Aorta (tissue), 5 donors: ENCODE results near the gene PILRB. TPM values are rescaled to one million over a fixed set of nuclear protein-coding genes. Genes with fewer than 3 reads are reported as not detected.
"Not testable (repeated sequence)": the region's sequence is repeated elsewhere in the genome, so short reads cannot be mapped to it uniquely, and the experiment has no call there.

Experiments
- ATAC-seq: fragments of 200-7000 bp; cut with Tn5 transposase; one replicate; pipeline ENCODE4 v1.9.1; 2022; ENCODE audit warnings: moderate library complexity; ENCODE audit not compliant: low FRiP score
- DNase-seq, 2 donors: peaks; one replicate each; pipeline ENCODE4 v3.0.0-alpha.2; 2020
- H3K27ac ChIP-seq, 2 donors: one replicate each; pipeline ENCODE4 v1.5.1; 2013; ENCODE audit warnings: low read length in 2 of 2, mild to moderate bottlenecking in 2 of 2, moderate library complexity in 2 of 2, control low read depth in 1 of 2, inconsistent platforms in 1 of 2, low read depth in 1 of 2
- H3K27me3 ChIP-seq, 2 donors: one replicate each; pipeline ENCODE4 v1.6.1; 2013; ENCODE audit warnings: control low read depth in 1 of 2, low read length in 1 of 2, mild to moderate bottlenecking in 1 of 2, moderate library complexity in 1 of 2; ENCODE audit not compliant: insufficient read depth in 2 of 2, control insufficient read depth in 1 of 2
- H3K36me3 ChIP-seq, 2 donors: one replicate each; pipeline ENCODE4 v1.6.1; 2013; ENCODE audit warnings: control low read depth in 1 of 2, low read length in 1 of 2, mild to moderate bottlenecking in 1 of 2; ENCODE audit not compliant: insufficient read depth in 2 of 2, control insufficient read depth in 1 of 2
- H3K4me1 ChIP-seq, 2 donors: one replicate each; pipeline ENCODE4 v1.6.1; 2013; ENCODE audit warnings: low read length in 2 of 2, control low read depth in 1 of 2, mild to moderate bottlenecking in 1 of 2, moderate library complexity in 1 of 2; ENCODE audit not compliant: insufficient read depth in 2 of 2, control insufficient read depth in 1 of 2
- H3K4me3 ChIP-seq, 2 donors: one replicate each; pipeline ENCODE4 v1.5.1; 2013; ENCODE audit warnings: low read length in 2 of 2, control low read depth in 1 of 2, mild to moderate bottlenecking in 1 of 2
- H3K9me3 ChIP-seq: one replicate; pipeline ENCODE4 v1.6.1; 2013; ENCODE audit warnings: mild to moderate bottlenecking, low read length; ENCODE audit not compliant: control insufficient read depth
- WGBS, 2 donors: extraction: QIAGEN DNeasy Blood & Tissue Kit; methylation state at CpG; one replicate each; pipeline ENCODE4 v1.1.7; 2013; 5-methylcytosine and 5-hydroxymethylcytosine counted together
- intact Hi-C, 2 donors: fragments of 100-400 bp; cut with DNase I; formaldehyde crosslinking; loops; one replicate each; pipeline versions ENCODE4 v1.14.2 to v1.15.0; 2022
- long read RNA-seq, 2 donors: library from polyadenylated mRNA; unstranded; transcript quantifications; one replicate each; pipeline ENCODE4 v2.0.0, GENCODE V29; 2020 to 2021
- polyA plus RNA-seq, 2 donors: library from polyadenylated mRNA; stranded (reverse); fragments of 200-250 nt; gene quantifications; one replicate each; pipeline ENCODE4 v1.2.3, GENCODE V29; 2013
- total RNA-seq, 2 donors: library from RNA; stranded (reverse); fragmentation: NEBNext Ultra II Directional; extraction: Animal tissue kit (Norgen Biotek cat#: 25700); gene quantifications; one replicate each; pipeline ENCODE4 v1.2.1, GENCODE V29; 2021
- donor health status: healthy with polysubstance abuse.
- donor health status: Bipolar disorder and iron deficiency.
- donor health status: DM: no; HTN: no; CAD: no.
- donor health status: DM: no; HTN: no; CAD: no.
- donor health status: DM: yes; HTN: yes; CAD: no.

The PILRB gene
- 10 to 100 TPM; 30.7 to 51.2 TPM for total RNA-seq
- polyA plus RNA-seq: 100 to 1,000 TPM in 1 of 2 donors, 10 to 100 TPM in 1; 13.9 to 186 TPM
- long read RNA-seq, donor 1, partial matches to known transcripts: 2 of 7 reads
- long read RNA-seq, donor 1, other reads (novel, unspliced or antisense): 3 of 7 reads
- long read RNA-seq, donor 2, partial matches to known transcripts: 1 of 12 reads
- long read RNA-seq, donor 2, other reads (novel, unspliced or antisense): 10 of 12 reads

DNA sequence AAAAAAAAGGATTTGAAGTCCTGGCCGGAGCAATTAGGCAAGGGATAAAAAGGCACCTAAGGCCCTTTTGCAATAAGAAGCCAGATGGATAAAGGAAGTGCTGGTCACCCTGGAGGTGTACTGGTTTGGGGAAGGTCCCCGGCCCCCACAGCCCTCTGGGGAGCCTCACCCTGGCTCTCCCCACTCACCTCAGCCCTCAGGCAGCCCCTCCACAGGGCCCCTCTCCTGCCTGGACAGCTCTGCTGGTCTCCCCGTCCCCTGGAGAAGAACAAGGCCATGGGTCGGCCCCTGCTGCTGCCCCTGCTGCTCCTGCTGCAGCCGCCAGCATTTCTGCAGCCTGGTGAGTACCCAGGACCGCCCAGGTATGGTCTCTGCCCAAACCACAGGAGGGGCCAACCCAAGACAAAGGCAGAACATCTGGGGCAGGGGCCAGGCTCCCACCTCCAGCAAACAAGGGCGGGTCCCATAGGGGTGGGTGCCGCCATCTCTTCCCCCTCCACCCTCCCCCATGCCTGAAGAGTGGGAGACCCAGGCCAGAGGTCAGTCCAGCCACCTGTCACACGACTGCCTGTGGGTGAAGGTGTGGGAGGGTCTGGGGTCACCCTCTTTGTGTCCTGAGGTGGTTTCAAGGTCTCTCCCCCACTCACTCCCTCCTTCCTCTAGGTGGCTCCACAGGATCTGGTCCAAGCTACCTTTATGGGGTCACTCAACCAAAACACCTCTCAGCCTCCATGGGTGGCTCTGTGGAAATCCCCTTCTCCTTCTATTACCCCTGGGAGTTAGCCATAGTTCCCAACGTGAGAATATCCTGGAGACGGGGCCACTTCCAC is at the start of gene PILRB:
PILRB (plus strand) TSS at position 91 of the 830 bp plus-strand sequence; CDS start at position 277, 186 bp downstream.
- intact Hi-C loops: no loop called here
- no peaks in the 10 kb centered on the region for H3K4me1 ChIP-seq
- H3K27ac ChIP-seq: no peak within 1 kb of the TSS
- no peaks in the 10 kb centered on the region for H3K27me3 ChIP-seq
- no peak within 1 kb of the TSS for H3K4me3 ChIP-seq
- DNase-seq: peak in 1 of 2 donors; percentile 58
- no peaks in the 10 kb centered on the region for H3K9me3 ChIP-seq
- WGBS, 2 donors: 77 to 80% methylated on average over 11 of the region's 11 CpGs
- H3K36me3 ChIP-seq: peaks cover 7% of the 10 kb centered on the region in 2 donors
- ATAC-seq: no peak

DNA sequence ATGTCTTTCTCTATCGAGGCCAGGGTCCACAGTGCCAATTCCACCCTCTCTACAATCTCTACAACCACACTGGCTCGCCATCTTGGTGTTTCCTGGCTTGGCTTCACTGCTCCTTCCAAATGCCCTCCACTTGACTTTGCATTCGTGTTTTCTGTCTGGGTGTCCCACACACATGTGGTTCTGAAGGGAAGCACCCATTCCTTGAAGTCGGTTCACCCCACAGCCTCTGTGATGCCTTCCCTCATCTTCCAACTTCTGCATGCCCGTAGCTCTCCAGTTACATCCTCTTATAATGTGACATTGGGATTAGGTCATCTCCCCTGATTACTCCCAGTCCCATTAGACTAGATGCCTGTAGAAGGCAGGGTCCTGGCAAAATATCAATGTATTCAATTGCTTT is 39.6 kb upstream of the PILRB start:
- not testable (repeated sequence) for H3K9me3 ChIP-seq

DNA sequence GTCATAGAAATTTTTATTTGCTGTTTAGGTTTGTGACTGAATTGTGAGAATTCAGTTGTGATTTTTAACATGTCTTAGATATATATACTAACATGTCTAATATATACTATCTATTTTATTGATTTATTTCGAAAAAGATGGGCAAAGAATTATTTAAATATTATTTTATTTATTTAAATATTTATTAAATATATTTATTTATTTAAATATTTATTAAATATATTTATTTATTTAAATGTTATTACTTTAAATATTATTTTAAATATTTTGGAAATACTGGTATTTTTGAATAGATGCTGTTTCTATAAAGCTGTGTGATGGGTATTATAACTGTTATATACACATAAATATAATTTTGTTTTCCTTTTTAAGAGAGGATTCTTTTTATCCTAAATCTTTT is 36.3 kb upstream of the PILRB start:
- H3K4me3 ChIP-seq, H3K27me3 ChIP-seq, intact Hi-C loops, DNase-seq, H3K27ac ChIP-seq, H3K9me3 ChIP-seq, ATAC-seq, H3K36me3 ChIP-seq, H3K4me1 ChIP-seq: not testable (repeated sequence)
- 92 to 98% methylated on average over 1 of the region's 1 CpG for WGBS, 2 donors

More for the DNA sequence above, 39.6 kb upstream of the PILRB start:
- ATAC-seq, H3K36me3 ChIP-seq, H3K4me1 ChIP-seq, H3K27me3 ChIP-seq, DNase-seq, H3K27ac ChIP-seq, intact Hi-C loops, H3K4me3 ChIP-seq: not testable (repeated sequence)
- 93 to 96% methylated on average over 4 of the region's 5 CpGs for WGBS, 2 donors

DNA sequence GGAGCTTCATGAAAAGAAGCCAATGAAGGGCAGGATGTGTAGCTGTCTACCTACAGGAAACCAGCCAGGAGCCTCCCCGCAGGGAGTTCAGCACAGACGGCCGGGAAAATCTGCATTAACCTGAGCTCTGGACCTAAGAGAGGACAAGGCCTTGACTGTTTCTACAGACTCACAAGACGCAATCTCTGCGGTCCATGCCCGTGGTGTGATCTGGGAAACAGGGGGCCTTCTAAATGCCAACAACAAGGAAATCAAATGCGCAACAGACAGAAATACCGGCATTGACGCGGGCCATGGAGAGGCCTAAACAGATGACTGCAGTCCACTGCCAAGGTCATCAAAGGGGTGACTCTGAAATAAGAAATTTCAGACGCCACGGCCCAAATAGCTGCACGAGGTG is 33.7 kb upstream of the PILRB start:
- H3K27me3 ChIP-seq, H3K4me3 ChIP-seq, H3K36me3 ChIP-seq, DNase-seq, H3K27ac ChIP-seq, H3K4me1 ChIP-seq, ATAC-seq, H3K9me3 ChIP-seq, intact Hi-C loops: not testable (repeated sequence)
- WGBS, 2 donors: 90 to 91% methylated on average over 10 to 13 of the region's 13 CpGs

DNA sequence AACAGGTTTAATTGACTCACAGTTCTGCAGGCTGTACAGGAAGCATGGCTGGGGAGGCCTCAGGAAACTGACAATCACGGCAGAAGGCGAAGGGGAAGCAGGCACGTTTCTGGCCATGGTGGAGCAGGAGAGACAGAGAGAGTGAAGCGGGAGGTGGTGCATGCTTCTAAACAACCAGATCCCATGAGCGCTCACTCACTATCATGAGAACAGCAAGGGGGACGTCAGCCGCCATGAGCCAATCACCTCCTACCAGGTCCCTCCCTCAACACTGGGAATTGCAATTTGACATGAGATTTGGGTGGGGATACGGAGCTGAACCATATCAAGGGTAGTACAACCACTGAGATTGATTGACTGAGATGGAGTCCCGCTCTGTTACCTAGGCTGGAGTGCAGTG is 32.2 kb upstream of the PILRB start:
- ATAC-seq, H3K27ac ChIP-seq, H3K9me3 ChIP-seq, H3K4me3 ChIP-seq, intact Hi-C loops, H3K4me1 ChIP-seq, H3K36me3 ChIP-seq, H3K27me3 ChIP-seq, DNase-seq: not testable (repeated sequence)
- WGBS, 2 donors: 91 to 94% methylated on average over 9 of the region's 9 CpGs

DNA sequence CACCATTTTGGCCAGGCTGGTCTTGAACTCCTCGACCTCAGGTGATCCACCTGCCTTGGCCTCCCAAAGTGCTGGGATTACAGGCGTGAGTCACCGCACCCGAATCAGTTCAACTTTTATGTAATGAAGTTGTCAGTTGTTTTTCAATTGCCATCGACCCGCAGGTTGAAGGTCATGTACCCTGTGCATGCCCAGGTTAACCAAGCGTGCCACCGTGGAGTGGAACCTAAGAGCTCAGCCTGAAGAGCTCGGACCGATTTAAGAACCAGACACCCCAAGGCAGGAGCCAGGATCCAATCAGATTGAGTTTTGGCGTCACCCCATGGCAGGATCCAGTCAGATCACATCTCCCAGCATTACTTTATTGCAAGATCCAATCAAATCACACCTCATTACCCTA is 31.0 kb upstream of the PILRB start:
- not testable (repeated sequence) for H3K27me3 ChIP-seq

DNA sequence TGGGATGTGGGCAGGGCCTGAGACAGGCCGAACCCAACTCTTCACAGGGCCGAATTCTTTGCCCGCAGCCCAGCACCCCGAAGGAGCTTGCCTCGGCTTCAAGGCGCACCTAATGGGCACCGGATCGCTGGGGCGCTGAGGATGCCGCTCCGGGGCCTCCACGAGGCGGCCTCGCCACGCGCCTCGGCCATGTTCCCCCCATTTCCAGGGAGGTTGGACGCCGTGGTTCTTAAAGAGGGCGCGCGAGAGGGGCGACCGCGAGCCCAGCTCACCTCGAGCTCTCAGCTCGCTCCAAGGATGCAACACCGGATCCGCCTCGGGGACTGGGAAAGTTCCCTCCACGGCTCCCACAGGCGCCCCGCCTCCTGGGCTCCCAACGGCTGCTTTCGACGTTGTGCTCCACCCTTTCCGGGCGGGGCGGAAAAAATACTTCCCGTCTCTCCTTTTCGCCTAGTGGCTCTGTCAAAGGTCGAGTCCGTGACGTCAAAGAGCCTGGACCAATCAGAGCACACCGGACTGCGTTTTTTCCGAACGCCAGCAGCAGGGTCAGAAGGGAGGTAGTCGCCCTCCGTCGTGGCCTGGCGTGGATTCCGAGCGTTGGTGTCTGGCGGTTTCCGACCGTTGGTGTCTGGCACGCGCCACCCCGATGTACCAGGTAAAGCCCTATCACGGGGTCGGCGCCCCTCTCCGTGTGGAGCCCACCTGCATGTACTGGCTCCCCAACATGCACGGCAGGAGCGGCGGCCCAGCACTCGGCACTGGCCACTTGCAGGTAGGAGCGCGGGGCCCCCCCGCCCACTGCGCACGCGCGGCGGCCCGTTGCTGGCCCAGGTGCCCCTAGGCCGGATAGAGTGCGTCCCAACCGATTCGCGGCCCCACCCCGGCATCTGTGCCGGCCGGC is 22.1 kb upstream of the PILRB start:
- intact Hi-C loops, H3K4me1 ChIP-seq, H3K36me3 ChIP-seq, H3K9me3 ChIP-seq, H3K27me3 ChIP-seq: not testable (repeated sequence)
- peak overlapping the region; percentile 7 to 94 for H3K4me3 ChIP-seq
- 0% methylated on average over 75 to 83 of the region's 85 CpGs for WGBS, 2 donors
- ATAC-seq: peak; percentile 100
- DNase-seq: peak; percentile 96
- H3K27ac ChIP-seq: peak overlapping the region in 1 of 2 donors; percentile 60

More for the DNA sequence above, 31.0 kb upstream of the PILRB start:
- H3K9me3 ChIP-seq, ATAC-seq, H3K4me1 ChIP-seq, H3K4me3 ChIP-seq, H3K36me3 ChIP-seq, intact Hi-C loops, H3K27ac ChIP-seq, DNase-seq: not testable (repeated sequence)
- 89 to 91% methylated on average over 10 of the region's 11 CpGs for WGBS, 2 donors

DNA sequence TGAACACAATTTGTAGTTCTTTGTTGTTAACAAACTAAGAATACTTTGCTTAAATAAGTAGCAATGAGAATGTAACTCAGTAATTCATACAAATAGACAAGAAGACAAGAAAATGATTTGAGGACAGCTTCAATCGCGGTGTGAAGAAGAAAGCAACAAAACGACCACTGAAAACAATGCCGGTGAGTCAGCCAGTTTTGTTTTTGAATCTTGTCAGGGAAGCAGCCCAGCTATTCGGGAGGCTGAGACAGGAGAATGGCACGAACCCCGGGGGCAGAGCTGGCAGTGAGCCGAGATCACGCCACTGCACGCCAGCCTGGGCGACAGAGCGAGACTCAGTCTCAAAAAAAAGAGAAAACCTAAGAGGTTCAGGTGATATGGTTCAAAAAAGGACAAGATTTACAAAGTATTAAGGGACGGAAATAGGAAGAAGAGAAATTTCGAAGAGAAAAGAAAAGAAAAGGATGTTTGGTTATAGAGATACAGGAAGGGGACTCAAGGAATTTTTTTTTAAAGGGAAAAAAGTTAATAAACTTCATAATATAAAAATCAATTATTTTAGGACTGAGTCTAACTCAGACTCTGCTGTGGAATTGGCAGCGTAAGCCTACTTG is 19.7 kb upstream of the PILRB start:
- H3K4me3 ChIP-seq, H3K27ac ChIP-seq, DNase-seq, ATAC-seq, H3K9me3 ChIP-seq, intact Hi-C loops, H3K4me1 ChIP-seq, H3K27me3 ChIP-seq, H3K36me3 ChIP-seq: not testable (repeated sequence)
- 86 to 87% methylated on average over 15 of the region's 15 CpGs for WGBS, 2 donors
